NT2/D1 (cell line): ENCODE results near the gene SLC30A3.

ENCODE experiments used
- SUZ12 ChIP-seq: IDR thresholded peaks from 2 replicates; pipeline ENCODE4 v1.6.1; 2011; ENCODE audit not compliant: insufficient read length, insufficient read depth; ENCODE audit errors: extremely low read depth
- ZNF274 ChIP-seq: IDR thresholded peaks from 2 replicates; pipeline ENCODE4 v1.6.1; 2011; ENCODE audit warnings: mild to moderate bottlenecking, low read depth, low read length

DNA sequence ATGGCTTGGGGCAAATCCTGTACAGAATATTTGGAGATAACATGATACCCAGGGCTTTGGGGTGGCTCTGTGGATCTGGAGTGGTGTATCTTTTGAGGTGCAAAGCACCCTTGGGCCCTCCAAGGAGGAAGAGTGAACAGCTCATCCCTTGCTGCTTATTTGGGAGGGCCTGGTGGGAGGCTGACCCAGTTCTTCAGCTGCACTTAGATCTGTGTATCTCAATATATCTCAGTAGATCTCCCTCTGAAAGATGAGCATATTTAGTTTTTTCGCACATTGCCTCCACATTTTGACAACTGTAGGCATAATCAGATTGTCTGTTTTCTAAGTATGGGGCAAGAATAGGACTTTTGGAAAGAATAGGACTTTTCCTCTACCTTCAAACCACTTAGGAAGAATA, 22.1 kb upstream of the SLC30A3 start:
- TF ChIP-seq SUZ12 (no peak), ZNF274 (no peak)
